Body of pancreas (tissue), 4 donors: Measurements from ENCODE around the gene HAUS3. TPM values are rescaled to one million over a fixed set of nuclear protein-coding genes. Genes with fewer than 3 reads are reported as not detected.

Experiments used
- ATAC-seq: fragments of 150-250 bp; one replicate; pipeline ENCODE4 v1.9.1; 2016
- DNase-seq, 4 donors: peaks; one replicate each; pipeline ENCODE4 v3.0.0-alpha.2; 2019
- H3K27ac ChIP-seq, 4 donors: fragments of 200-600 bp; sonication (generic); 1 replicate in 3 of 4; 2 replicates in 1 of 4; pipeline versions ENCODE4 v1.5.1 to v1.6.1; 2016 to 2019; ENCODE audit warnings: mild to moderate bottlenecking in 1 of 4, mixed read lengths in 1 of 4, moderate library complexity in 1 of 4
- H3K27me3 ChIP-seq, 2 donors: fragments of 200-600 bp; sonication (generic); one replicate each; pipeline ENCODE4 v1.6.0; 2016; ENCODE audit warnings: mild to moderate bottlenecking in 1 of 2
- H3K36me3 ChIP-seq, 2 donors: fragments of 200-600 bp; sonication (generic); replicated peaks in 1 of 2; 2 replicates each; pipeline ENCODE4 v1.5.1; 2016; ENCODE audit warnings: low read depth in 2 of 2; ENCODE audit not compliant: insufficient read depth in 1 of 2
- H3K4me1 ChIP-seq: fragments of 200-600 bp; sonication (generic); one replicate; pipeline ENCODE4 v1.6.0; 2016
- H3K4me3 ChIP-seq, 2 donors: fragments of 200-600 bp; sonication (generic); 1 replicate in 1 of 2; 2 replicates in 1 of 2; pipeline ENCODE4 v1.5.1; 2016 to 2019
- H3K9me3 ChIP-seq, 3 donors: fragments of 200-600 bp; sonication (generic); 1 replicate in 2 of 3; 2 replicates in 1 of 3; pipeline ENCODE4 v1.5.1; 2016
- POLR2A ChIP-seq, 3 donors: fragments of 450-650 bp; IDR thresholded peaks; one replicate each; pipeline ENCODE4 v1.6.1; 2016; ENCODE audit warnings: antibody characterized with exemption in 3 of 3, mild to moderate bottlenecking in 2 of 3
- WGBS, 2 donors: methylation state at CpG; one replicate each; pipeline ENCODE4 v1.1.5; 2017; 5-methylcytosine and 5-hydroxymethylcytosine counted together
- intact Hi-C: fragments of 100-400 bp; cut with DNase I; formaldehyde crosslinking; loops from one replicate; pipeline ENCODE4 v1.15.1; 2023
- total RNA-seq, 2 donors: library from RNA; depleted of rRNA; stranded (reverse); fragments of >200 nt; gene quantifications; one replicate each; pipeline ENCODE4 v1.1.0, GENCODE V29; 2016
- TF ChIP-seq, protein P1 (sequence below), 7 experiments: fragments of 450-650 bp in 4 of 7; fragments of 200-600 bp in 3 of 7; sonication (generic) in 3 of 7; IDR thresholded peaks; one replicate each; pipeline ENCODE4 v1.5.1; 2016 to 2019; ENCODE audit warnings: antibody characterized with exemption in 7 of 7

HAUS3 gene
- total RNA-seq, 2 donors from 2014 or later = 7.3 to 11.9 TPM

DNA sequence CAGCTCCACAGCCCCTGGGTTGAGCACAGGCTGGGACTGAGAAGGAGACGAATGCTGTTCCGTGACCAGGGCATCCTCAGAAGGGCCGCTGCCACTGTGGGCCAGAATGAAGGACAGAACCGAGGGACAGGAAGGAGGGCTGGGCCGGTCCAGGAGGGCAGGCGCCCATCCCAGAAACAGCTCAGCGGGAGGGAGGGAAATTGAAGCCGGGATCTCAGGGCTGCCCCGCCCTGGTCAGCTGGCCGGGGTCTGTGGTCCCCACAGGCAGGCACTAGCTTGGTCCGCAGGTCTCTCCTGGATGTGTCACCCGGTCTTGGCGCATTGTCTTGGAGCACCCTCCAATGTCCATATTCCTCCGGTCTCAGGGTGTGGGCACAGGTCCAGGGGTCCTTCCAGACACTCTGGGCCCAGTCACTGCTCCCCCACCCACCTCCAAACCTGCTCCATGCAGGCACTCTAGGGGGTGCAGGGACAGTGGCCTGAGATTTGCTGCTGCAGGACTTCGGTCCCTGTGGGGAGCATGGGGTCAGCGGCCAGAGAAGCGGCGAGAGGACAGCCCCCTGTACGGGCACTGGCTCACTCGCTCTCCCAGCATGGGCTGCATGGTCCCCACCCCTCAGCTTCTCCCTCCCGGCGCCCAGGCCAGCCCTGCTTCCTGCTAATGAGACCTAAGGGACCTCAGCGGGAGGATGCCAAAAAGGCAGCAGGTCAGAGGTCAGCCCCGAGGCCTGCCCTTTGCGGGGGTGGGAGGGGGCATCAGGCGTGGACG is 43.9 kb upstream of the HAUS3 start:
- DNase-seq (peak in 1 of 4 donors; percentile 2), ATAC-seq (no peak)
- intact Hi-C loops = no loop called here
- 78 to 80% methylated on average over 17 to 26 of the region's 27 CpGs for WGBS, 2 donors
- Histone ChIP-seq H3K36me3 (no peaks in the 10 kb centered on the region), H3K9me3 (no peaks in the 10 kb centered on the region), H3K27me3 (no peaks in the 10 kb centered on the region), H3K4me3 (no peak overlapping the region), H3K27ac (no peak overlapping the region), H3K4me1 (no peaks in the 10 kb centered on the region)
- no peak for TF ChIP-seq POLR2A (IDR thresholded peaks at IDR 0.05)
- TF ChIP-seq, protein P1, sequence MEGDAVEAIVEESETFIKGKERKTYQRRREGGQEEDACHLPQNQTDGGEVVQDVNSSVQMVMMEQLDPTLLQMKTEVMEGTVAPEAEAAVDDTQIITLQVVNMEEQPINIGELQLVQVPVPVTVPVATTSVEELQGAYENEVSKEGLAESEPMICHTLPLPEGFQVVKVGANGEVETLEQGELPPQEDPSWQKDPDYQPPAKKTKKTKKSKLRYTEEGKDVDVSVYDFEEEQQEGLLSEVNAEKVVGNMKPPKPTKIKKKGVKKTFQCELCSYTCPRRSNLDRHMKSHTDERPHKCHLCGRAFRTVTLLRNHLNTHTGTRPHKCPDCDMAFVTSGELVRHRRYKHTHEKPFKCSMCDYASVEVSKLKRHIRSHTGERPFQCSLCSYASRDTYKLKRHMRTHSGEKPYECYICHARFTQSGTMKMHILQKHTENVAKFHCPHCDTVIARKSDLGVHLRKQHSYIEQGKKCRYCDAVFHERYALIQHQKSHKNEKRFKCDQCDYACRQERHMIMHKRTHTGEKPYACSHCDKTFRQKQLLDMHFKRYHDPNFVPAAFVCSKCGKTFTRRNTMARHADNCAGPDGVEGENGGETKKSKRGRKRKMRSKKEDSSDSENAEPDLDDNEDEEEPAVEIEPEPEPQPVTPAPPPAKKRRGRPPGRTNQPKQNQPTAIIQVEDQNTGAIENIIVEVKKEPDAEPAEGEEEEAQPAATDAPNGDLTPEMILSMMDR (IDR thresholded peaks at IDR 0.05) = no peak

DNA sequence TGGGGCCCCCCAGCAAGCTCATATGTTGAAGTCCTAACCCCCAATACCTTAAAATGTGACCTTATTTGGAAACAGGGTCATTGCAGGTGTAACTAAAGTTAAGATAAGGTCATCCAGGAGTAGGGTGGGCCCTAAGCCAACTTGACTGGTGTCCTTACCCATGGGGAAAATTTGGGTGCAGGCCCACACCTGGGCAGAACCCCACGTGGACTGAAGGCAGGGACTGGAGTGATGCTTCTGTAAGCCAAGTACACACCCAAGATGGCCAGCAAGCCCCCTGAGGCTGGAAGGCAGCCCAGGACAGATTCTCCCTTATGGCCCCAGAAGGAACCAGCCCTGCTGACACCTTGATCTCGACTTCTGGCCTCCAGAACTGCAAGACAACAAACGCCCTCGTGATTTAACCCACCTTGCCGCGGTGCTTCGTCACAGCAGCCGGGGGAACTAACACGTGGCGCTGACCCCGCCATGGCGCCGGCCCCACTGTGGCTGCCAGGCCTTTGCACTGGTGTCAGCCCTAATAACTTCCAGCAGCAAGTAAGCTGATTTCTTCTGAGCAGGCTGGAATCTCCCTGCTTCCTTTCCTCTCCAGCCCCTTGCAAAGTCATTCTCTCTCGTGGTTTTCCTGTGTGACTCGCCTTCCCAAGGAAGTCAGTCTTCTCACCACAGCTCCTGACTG is 43.2 kb upstream of the HAUS3 start:
- H3K4me1 ChIP-seq = no peaks in the 10 kb centered on the region
- ATAC-seq (no peak), DNase-seq (peak in 1 of 4 donors; percentile 3)
- H3K4me3 ChIP-seq = no peak overlapping the region
- H3K27ac ChIP-seq = no peak overlapping the region
- 82 to 89% methylated on average over 8 to 15 of the region's 15 CpGs for WGBS, 2 donors
- TF ChIP-seq, protein P1 (IDR thresholded peaks at IDR 0.05) = no peak
- no peak for TF ChIP-seq POLR2A (IDR thresholded peaks at IDR 0.05)
- no peaks in the 10 kb centered on the region for H3K9me3 ChIP-seq
- H3K36me3 ChIP-seq = no peaks in the 10 kb centered on the region
- no peaks in the 10 kb centered on the region for H3K27me3 ChIP-seq
- intact Hi-C loops = no loop called here

GRCh38 chr4:2284161-2284933 is 42.4 kb upstream of the HAUS3 start:
- WGBS, 2 donors = 93 to 95% methylated on average over 14 to 21 of the region's 23 CpGs

GRCh38 chr4:2283199-2283711 is 41.3 kb upstream of the HAUS3 start:
- ATAC-seq (no peak), DNase-seq (no peak)
- Histone ChIP-seq H3K4me3 (no peak overlapping the region), H3K36me3 (no peaks in the 10 kb centered on the region), H3K4me1 (no peaks in the 10 kb centered on the region), H3K27ac (no peak overlapping the region), H3K27me3 (no peaks in the 10 kb centered on the region), H3K9me3 (no peaks in the 10 kb centered on the region)
- intact Hi-C loops = no loop called here
- WGBS, 2 donors = 81 to 82% methylated on average over 3 of the region's 3 CpGs
- TF ChIP-seq, protein P1 (IDR thresholded peaks at IDR 0.05) = no peak
- TF ChIP-seq POLR2A (IDR thresholded peaks at IDR 0.05) = no peak

More at GRCh38 chr4:2284161-2284933, 42.4 kb upstream of the HAUS3 start:
- Histone ChIP-seq H3K27ac (no peak overlapping the region), H3K9me3 (no peaks in the 10 kb centered on the region), H3K27me3 (no peaks in the 10 kb centered on the region), H3K36me3 (no peaks in the 10 kb centered on the region), H3K4me1 (no peaks in the 10 kb centered on the region), H3K4me3 (no peak overlapping the region)
- intact Hi-C loops = no loop called here
- TF ChIP-seq, protein P1 (IDR thresholded peaks at IDR 0.05) = no peak
- TF ChIP-seq POLR2A (IDR thresholded peaks at IDR 0.05) = no peak
- ATAC-seq (no peak), DNase-seq (peak in 1 of 4 donors; percentile 3)
